GM19238 (cell line): ENCODE data around the gene HM13.
"Not testable (repeated sequence)": the region's sequence is repeated elsewhere in the genome, so short reads cannot be mapped to it uniquely, and the experiment has no call there.

Experiments used
- DNase-seq: peaks from one replicate; pipeline ENCODE4 v3.0.0; 2011; ENCODE audit warnings: low spot score; ENCODE audit not compliant: insufficient read length

Gene HM13

GRCh38 chr20:31514154-31515071, at the start of gene HM13:
TSS of gene HM13 (plus strand) at chr20:31514442. CDS start at chr20:31514552, 110 bp downstream.
- peak; percentile 88 for DNase-seq

GRCh38 chr20:31470946-31471345, 43.3 kb upstream of the HM13 start:
- DNase-seq, result not testable (repeated sequence)

GRCh38 chr20:31472395-31473330, 41.6 kb upstream of the HM13 start:
- DNase-seq, result no peak

- no peak for DNase-seq
Observed at GRCh38 chr20:31473331-31474096, 40.7 kb upstream of the HM13 start.

GRCh38 chr20:31474097-31474436, 40.2 kb upstream of the HM13 start:
- DNase-seq, result no peak

GRCh38 chr20:31474758-31475427, 39.3 kb upstream of the HM13 start, which contains the start of the genes DEFB124 and REM1:
TSS of gene DEFB124 (minus strand) at chr20:31475127. CDS start at chr20:31473013, 2,114 bp downstream.
TSS of gene REM1 (plus strand) at chr20:31475288. CDS start at chr20:31476446, 1,158 bp downstream.
- no peak for DNase-seq

GRCh38 chr20:31475472-31476293, 38.6 kb upstream of the HM13 start:
- DNase-seq, result no peak

GRCh38 chr20:31476294-31476585, 38.0 kb upstream of the HM13 start:
- DNase-seq, result no peak

- no peak for DNase-seq
Observed at GRCh38 chr20:31476643-31477215, 37.5 kb upstream of the HM13 start.

- no peak for DNase-seq
Observed at GRCh38 chr20:31484001-31484400, 30.2 kb upstream of the HM13 start.

- DNase-seq, result no peak
Observed at GRCh38 chr20:31485450-31486339, 28.5 kb upstream of the HM13 start.

GRCh38 chr20:31488115-31488514, 26.1 kb upstream of the HM13 start:
- no peak for DNase-seq

- no peak for DNase-seq
Observed at GRCh38 chr20:31489152-31489551, 25.1 kb upstream of the HM13 start.

GRCh38 chr20:31490752-31491151, 23.5 kb upstream of the HM13 start:
- no peak for DNase-seq

GRCh38 chr20:31494131-31494530, 20.1 kb upstream of the HM13 start:
- DNase-seq, result no peak

GRCh38 chr20:31496761-31497295, 17.4 kb upstream of the HM13 start:
- no peak for DNase-seq

GRCh38 chr20:31497838-31498540, 16.3 kb upstream of the HM13 start:
- DNase-seq, result no peak

- no peak for DNase-seq
Observed at GRCh38 chr20:31500527-31500926, 13.7 kb upstream of the HM13 start.
